ENCODE measurements around the gene DOHH.

Gene DOHH

GRCh38 chr19:3506384-3507340 is 6.2 kb upstream of the DOHH start:
- H3K4me3 ChIP-seq (ENCODE audit: low read depth, low read length), result peak overlapping the region; percentile 79
- TF ChIP-seq CTCF (IDR thresholded peaks at IDR 0.05; ENCODE audit: low read depth, low read length), result no peak

- TF ChIP-seq CTCF (IDR thresholded peaks at IDR 0.05; ENCODE audit: low read depth, low read length), result no peak
- peak within 1 kb of the TSS; percentile 79 for H3K4me3 ChIP-seq (ENCODE audit: low read depth, low read length)
Observed at GRCh38 chr19:3505598-3506383, 5.3 kb upstream of the DOHH start, which contains the start of gene FZR1. TSS of gene FZR1 (plus strand) at chr19:3506311. CDS start at chr19:3522990, 16,679 bp downstream.

GRCh38 chr19:3504735-3505134 is 4.3 kb upstream of the DOHH start:
- no peak overlapping the region for H3K4me3 ChIP-seq (ENCODE audit: low read depth, low read length)
- no peak for TF ChIP-seq CTCF (IDR thresholded peaks at IDR 0.05; ENCODE audit: low read depth, low read length)

GRCh38 chr19:3503036-3503572 is 2.6 kb upstream of the DOHH start:
- H3K4me3 ChIP-seq (ENCODE audit: low read depth, low read length), result no peak overlapping the region
- no peak for TF ChIP-seq CTCF (IDR thresholded peaks at IDR 0.05; ENCODE audit: low read depth, low read length)

- no peak for TF ChIP-seq CTCF (IDR thresholded peaks at IDR 0.05; ENCODE audit: low read depth, low read length)
- H3K4me3 ChIP-seq (ENCODE audit: low read depth, low read length), result no peak overlapping the region
Observed at GRCh38 chr19:3501780-3502179, 1.3 kb upstream of the DOHH start.

- TF ChIP-seq CTCF (IDR thresholded peaks at IDR 0.05; ENCODE audit: low read depth, low read length), result no peak
Observed at GRCh38 chr19:3499738-3500428, 591 bp downstream of the DOHH start.

More at GRCh38 chr19:3499738-3500428, 591 bp downstream of the DOHH start:
- peak overlapping the region; percentile 99 for H3K4me3 ChIP-seq (ENCODE audit: low read depth, low read length)
